Hepatocyte (in vitro differentiated cells): ENCODE results near the gene NEU4.

ENCODE experiments used
- CTCF ChIP-seq: fragments of 200-600 bp; sonication (generic); IDR thresholded peaks from 2 replicates; pipeline ENCODE4 v1.5.1; 2016; ENCODE audit warnings: antibody characterized with exemption, mild to moderate bottlenecking; ENCODE audit not compliant: poor library complexity
- EZH2 ChIP-seq: fragments of 200-600 bp; sonication (generic); IDR thresholded peaks from 2 replicates; pipeline ENCODE4 v1.6.1; 2016; ENCODE audit warnings: antibody characterized with exemption, mild to moderate bottlenecking, borderline replicate concordance
- EZH2phosphoT487 ChIP-seq: fragments of 200-600 bp; sonication (generic); IDR thresholded peaks from one replicate; pipeline ENCODE4 v1.6.1; 2018; ENCODE audit warnings: antibody characterized with exemption, mild to moderate bottlenecking, low read depth, moderate library complexity; ENCODE audit not compliant: unreplicated experiment, severe bottlenecking

GRCh38 chr2:241816431-241817121, 7.6 kb downstream of the NEU4 start:
- TF ChIP-seq CTCF (no peak), EZH2 (no peak), EZH2phosphoT487 (no peak)
